Tibial nerve (tissue), 4 donors: ENCODE results near the gene KLF1.

Experiments used
- EP300 ChIP-seq, 2 donors: sonication (generic); formaldehyde crosslinking; IDR thresholded peaks; one replicate each; pipeline ENCODE4 v1.6.1; 2017; ENCODE audit warnings: antibody characterized with exemption in 2 of 2, mild to moderate bottlenecking in 1 of 2
- POLR2A ChIP-seq, 2 donors: fragments of 450-650 bp; IDR thresholded peaks; one replicate each; pipeline ENCODE4 v1.6.1; 2017; ENCODE audit warnings: antibody characterized with exemption in 2 of 2, mild to moderate bottlenecking in 2 of 2, moderate library complexity in 2 of 2
- TF ChIP-seq, protein P1 (sequence below), 5 experiments: fragments of 200-600 bp in 3 of 5; fragments of 450-650 bp in 2 of 5; sonication (generic) in 3 of 5; IDR thresholded peaks; one replicate each; pipeline ENCODE4 v1.5.1; 2016 to 2019; ENCODE audit warnings: antibody characterized with exemption in 5 of 5, mild to moderate bottlenecking in 3 of 5, moderate library complexity in 2 of 5

DNA sequence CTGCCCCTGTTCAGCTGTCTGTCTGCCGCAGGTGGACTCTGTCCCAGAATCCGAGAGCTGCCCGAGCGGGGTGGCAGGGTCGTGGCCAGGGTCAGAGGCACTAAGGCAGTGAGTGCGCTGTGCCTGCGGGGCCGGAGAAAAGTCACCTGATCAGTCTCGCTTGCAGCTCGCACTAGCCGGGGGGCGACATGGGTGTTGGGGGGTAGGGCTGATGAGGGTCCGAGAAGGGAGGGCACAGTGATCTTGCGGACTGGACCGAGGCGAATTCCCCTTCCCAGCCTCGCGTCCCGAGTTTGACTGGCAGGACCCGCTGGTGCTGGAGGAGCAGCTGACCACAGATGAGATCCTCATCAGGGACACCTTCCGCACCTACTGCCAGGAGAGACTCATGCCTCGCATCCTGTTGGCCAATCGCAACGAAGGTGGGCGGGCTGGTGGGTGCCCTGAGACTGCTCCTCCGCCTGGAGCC lies 4.6 kb upstream of the KLF1 start:
- TF ChIP-seq, protein P1, sequence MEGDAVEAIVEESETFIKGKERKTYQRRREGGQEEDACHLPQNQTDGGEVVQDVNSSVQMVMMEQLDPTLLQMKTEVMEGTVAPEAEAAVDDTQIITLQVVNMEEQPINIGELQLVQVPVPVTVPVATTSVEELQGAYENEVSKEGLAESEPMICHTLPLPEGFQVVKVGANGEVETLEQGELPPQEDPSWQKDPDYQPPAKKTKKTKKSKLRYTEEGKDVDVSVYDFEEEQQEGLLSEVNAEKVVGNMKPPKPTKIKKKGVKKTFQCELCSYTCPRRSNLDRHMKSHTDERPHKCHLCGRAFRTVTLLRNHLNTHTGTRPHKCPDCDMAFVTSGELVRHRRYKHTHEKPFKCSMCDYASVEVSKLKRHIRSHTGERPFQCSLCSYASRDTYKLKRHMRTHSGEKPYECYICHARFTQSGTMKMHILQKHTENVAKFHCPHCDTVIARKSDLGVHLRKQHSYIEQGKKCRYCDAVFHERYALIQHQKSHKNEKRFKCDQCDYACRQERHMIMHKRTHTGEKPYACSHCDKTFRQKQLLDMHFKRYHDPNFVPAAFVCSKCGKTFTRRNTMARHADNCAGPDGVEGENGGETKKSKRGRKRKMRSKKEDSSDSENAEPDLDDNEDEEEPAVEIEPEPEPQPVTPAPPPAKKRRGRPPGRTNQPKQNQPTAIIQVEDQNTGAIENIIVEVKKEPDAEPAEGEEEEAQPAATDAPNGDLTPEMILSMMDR (IDR thresholded peaks at IDR 0.05) = no peak
- TF ChIP-seq POLR2A (IDR thresholded peaks at IDR 0.05) (no peak), EP300 (IDR thresholded peaks at IDR 0.05) (no peak)
